GM19438 (cell line): ENCODE measurements around the gene KLRF2.
"Not testable (repeated sequence)": the region's sequence is repeated elsewhere in the genome, so short reads cannot be mapped to it uniquely, and the experiment has no call there.

Experiments
- ATAC-seq: cut with Tn5 transposase; IDR thresholded peaks from one replicate; pipeline ENCODE4 v1.9.1; 2021; ENCODE audit warnings: low read depth; ENCODE audit not compliant: unreplicated experiment

The KLRF2 gene

GRCh38 chr12:9881246-9881645 lies at the start of gene KLRF2:
Gene KLRF2 (plus strand): TSS chr12:9881489. CDS start chr12:9881596, 107 bp downstream.
- ATAC-seq = no peak

- ATAC-seq = no peak
These were observed 49.6 kb upstream of the KLRF2 start for GRCh38 chr12:9831720-9832119.

GRCh38 chr12:9843407-9843806 lies 37.9 kb upstream of the KLRF2 start:
- no peak for ATAC-seq

GRCh38 chr12:9848899-9849298 lies 32.4 kb upstream of the KLRF2 start:
- ATAC-seq = no peak

- ATAC-seq = no peak
These were observed 30.2 kb upstream of the KLRF2 start for GRCh38 chr12:9851050-9851449.

- ATAC-seq = no peak
These were observed 29.4 kb upstream of the KLRF2 start for GRCh38 chr12:9851927-9852326.

- ATAC-seq = no peak
These were observed 25.1 kb upstream of the KLRF2 start for GRCh38 chr12:9856151-9856550.

GRCh38 chr12:9856894-9857293 lies 24.4 kb upstream of the KLRF2 start:
- no peak for ATAC-seq

- no peak for ATAC-seq
These were observed 23.2 kb upstream of the KLRF2 start for GRCh38 chr12:9858135-9858534.

- no peak for ATAC-seq
These were observed 16.2 kb upstream of the KLRF2 start for GRCh38 chr12:9864913-9865675.

- no peak for ATAC-seq
These were observed 14.4 kb upstream of the KLRF2 start for GRCh38 chr12:9866860-9867269.

- ATAC-seq = no peak
These were observed 13.8 kb upstream of the KLRF2 start for GRCh38 chr12:9867531-9867930.

GRCh38 chr12:9868311-9868801 lies 12.9 kb upstream of the KLRF2 start:
- ATAC-seq = no peak

- ATAC-seq = no peak
These were observed 12.4 kb upstream of the KLRF2 start for GRCh38 chr12:9868951-9869306.

GRCh38 chr12:9869307-9870161 lies 11.8 kb upstream of the KLRF2 start, which contains the start of gene CLEC2B:
Gene CLEC2B (minus strand): TSS chr12:9869354.
- ATAC-seq = peak; percentile 49

GRCh38 chr12:9870286-9870866 lies 10.9 kb upstream of the KLRF2 start:
- no peak for ATAC-seq

- no peak for ATAC-seq
These were observed 9.1 kb upstream of the KLRF2 start for GRCh38 chr12:9872162-9872561.

GRCh38 chr12:9872742-9873141 lies 8.5 kb upstream of the KLRF2 start:
- ATAC-seq = no peak

- ATAC-seq = not testable (repeated sequence)
These were observed 5.2 kb upstream of the KLRF2 start for GRCh38 chr12:9876120-9876519.

GRCh38 chr12:9880532-9881078 lies 684 bp upstream of the KLRF2 start:
- ATAC-seq = no peak

- ATAC-seq = no peak
These were observed 699 bp downstream of the KLRF2 start for GRCh38 chr12:9881988-9882387.
